ENCODE measurements around the gene LRRC75B. TPM values are rescaled to one million over a fixed set of nuclear protein-coding genes. Genes with fewer than 3 reads are reported as not detected.
"Not testable (repeated sequence)": the region's sequence is repeated elsewhere in the genome, so short reads cannot be mapped to it uniquely, and the experiment has no call there.

Gene LRRC75B, protein sequence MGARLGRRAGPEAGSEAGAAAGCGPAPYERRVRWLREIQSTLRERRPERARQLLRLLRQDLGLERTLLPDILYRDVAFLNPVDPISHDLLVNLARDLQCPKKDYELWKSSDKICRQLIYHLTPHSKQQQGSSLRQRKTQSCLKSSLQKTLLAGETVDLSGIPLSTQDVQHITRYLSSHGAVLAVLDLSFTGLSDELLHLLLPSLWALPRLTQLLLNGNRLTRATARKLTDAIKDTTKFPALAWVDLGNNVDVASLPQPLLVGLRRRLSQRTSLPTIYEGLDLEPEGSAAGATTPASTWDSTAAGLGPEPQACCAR
- 5.6 TPM for total RNA-seq
- long read RNA-seq, partial matches to known transcripts = 0 of 18 reads
- long read RNA-seq, other reads (novel, unspliced or antisense) = 13 of 18 reads

DNA sequence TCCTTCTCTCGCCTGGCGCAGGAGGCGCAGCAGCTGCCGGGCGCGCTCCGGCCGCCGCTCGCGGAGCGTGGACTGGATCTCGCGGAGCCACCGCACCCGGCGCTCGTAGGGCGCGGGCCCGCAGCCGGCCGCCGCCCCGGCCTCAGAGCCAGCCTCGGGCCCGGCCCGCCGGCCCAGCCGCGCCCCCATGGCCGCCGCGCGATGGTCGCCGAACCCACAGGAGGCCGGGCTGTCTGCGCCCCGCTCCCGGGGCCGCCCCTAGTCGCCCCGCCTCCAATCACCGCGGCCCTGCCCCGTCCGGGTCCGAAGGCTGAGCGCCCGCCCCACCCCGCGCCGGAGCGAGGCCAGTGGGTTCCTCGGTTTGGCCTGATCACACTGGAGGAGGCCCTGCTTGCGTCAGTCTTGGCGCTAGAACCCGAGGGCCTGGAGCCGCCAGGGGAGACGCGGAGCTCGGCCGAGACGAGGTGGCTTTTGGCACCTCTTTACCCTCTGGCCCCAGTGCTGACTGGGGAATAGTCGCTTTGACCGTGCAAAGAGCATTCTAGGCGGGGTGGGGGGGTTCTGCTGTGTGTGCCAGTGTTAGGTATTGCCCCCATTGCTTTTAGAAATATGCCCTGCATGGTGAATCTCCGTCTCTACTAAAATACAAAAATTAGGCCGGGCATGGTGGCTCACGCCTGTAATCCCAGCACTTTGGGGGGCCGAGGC is at the start of gene LRRC75B:
TSS of gene LRRC75B (minus strand) at position 223 of the 708 bp plus-strand sequence. CDS start at position 189, 34 bp downstream.
- intact Hi-C loops (cut with micrococcal nuclease) = no loop called here
- peak; percentile 93 for DNase-seq
- Histone ChIP-seq H3K36me3 (peaks cover 8% of the 10 kb centered on the region), H3K9me3 (replicated peaks) (no peaks in the 10 kb centered on the region), H3K4me3 (peak within 1 kb of the TSS; percentile 74), H3K27ac (replicated peaks) (peak within 1 kb of the TSS; percentile 81), H3K4me1 (peaks cover 15% of the 10 kb centered on the region), H3K27me3 (ENCODE audit: low read depth) (no peaks in the 10 kb centered on the region)
- TF ChIP-seq, protein P1, sequence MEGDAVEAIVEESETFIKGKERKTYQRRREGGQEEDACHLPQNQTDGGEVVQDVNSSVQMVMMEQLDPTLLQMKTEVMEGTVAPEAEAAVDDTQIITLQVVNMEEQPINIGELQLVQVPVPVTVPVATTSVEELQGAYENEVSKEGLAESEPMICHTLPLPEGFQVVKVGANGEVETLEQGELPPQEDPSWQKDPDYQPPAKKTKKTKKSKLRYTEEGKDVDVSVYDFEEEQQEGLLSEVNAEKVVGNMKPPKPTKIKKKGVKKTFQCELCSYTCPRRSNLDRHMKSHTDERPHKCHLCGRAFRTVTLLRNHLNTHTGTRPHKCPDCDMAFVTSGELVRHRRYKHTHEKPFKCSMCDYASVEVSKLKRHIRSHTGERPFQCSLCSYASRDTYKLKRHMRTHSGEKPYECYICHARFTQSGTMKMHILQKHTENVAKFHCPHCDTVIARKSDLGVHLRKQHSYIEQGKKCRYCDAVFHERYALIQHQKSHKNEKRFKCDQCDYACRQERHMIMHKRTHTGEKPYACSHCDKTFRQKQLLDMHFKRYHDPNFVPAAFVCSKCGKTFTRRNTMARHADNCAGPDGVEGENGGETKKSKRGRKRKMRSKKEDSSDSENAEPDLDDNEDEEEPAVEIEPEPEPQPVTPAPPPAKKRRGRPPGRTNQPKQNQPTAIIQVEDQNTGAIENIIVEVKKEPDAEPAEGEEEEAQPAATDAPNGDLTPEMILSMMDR (IDR thresholded peaks at IDR 0.05; ENCODE audit: borderline replicate concordance) = no peak

DNA sequence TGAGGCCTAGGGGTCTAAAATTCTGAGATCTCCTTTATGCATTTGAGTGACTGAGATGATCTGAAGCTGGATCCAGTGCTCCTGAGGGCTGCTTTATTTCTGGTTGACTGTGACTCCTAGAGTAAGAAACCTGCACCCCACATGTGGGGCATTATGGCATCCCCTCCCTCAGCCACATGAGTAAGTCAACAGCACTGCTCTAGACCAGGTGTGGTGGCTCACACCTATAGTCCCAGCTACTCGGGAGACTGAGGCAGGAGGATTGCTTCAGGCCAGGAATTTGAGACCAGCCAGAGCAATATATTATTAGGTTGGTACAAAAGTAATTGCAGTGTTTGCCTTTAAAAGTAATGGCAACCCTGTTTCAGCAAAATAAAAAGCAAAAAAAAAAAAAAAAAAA is 49.4 kb upstream of the LRRC75B start:
- intact Hi-C loops (cut with micrococcal nuclease); H3K27me3 ChIP-seq (ENCODE audit: low read depth); H3K27ac ChIP-seq (replicated peaks); DNase-seq; H3K36me3 ChIP-seq; H3K9me3 ChIP-seq (replicated peaks); H3K4me1 ChIP-seq; H3K4me3 ChIP-seq: not testable (repeated sequence)

DNA sequence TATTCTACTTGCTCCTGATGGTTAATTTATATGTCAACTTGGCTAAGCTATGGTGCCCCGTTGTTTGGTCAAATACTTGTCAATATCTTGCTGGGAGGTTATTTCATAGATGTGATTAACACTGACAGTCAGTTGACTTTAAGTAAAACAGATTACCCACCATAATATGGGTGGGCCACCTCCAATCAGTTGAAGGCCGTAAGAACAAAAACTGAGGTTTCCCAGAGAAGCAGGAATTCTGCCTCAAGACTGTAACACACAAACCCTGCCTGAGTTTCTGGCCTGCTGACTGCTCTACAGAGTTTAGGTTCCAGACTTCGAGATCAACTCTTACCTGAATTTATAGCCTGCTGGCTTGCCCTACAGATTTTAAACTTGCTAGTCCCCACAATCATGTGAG is 43.6 kb upstream of the LRRC75B start:
- H3K4me1 ChIP-seq; H3K9me3 ChIP-seq (replicated peaks); H3K27me3 ChIP-seq (ENCODE audit: low read depth); H3K4me3 ChIP-seq; intact Hi-C loops (cut with micrococcal nuclease); H3K27ac ChIP-seq (replicated peaks); H3K36me3 ChIP-seq; DNase-seq: not testable (repeated sequence)

DNA sequence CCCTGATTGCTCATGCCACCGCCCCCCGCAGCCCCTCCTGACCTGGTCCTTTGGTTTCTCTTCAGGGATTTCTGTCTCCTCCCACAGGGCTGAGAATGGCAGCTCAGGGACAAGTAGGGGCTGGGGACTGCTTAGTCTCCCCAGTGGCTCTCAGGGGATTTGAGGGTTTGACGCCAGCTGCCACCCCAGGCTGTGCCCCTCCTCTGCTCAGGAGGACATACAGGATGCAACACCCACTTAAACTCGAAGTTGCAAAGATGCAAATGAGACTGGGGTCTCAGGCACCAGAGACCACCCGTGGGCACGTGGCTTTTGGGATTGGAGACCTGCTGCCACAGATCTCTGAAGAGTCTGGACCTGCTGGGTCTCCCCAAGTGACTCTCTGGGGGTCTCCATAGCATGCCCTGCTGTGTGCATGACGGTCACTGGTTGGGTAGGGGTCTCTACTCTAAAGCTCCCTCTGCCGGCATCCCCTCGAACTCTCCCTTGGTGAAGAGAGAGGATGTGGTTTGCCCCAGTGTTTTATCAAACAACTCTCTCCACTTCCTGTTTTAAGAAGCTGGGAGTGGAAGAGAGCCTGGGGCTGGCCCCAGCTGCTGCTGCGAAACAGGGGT is 42.0 kb upstream of the LRRC75B start:
- intact Hi-C loops (cut with micrococcal nuclease); H3K9me3 ChIP-seq (replicated peaks); DNase-seq; H3K36me3 ChIP-seq; H3K27me3 ChIP-seq (ENCODE audit: low read depth); H3K4me3 ChIP-seq; H3K27ac ChIP-seq (replicated peaks); H3K4me1 ChIP-seq: not testable (repeated sequence)

DNA sequence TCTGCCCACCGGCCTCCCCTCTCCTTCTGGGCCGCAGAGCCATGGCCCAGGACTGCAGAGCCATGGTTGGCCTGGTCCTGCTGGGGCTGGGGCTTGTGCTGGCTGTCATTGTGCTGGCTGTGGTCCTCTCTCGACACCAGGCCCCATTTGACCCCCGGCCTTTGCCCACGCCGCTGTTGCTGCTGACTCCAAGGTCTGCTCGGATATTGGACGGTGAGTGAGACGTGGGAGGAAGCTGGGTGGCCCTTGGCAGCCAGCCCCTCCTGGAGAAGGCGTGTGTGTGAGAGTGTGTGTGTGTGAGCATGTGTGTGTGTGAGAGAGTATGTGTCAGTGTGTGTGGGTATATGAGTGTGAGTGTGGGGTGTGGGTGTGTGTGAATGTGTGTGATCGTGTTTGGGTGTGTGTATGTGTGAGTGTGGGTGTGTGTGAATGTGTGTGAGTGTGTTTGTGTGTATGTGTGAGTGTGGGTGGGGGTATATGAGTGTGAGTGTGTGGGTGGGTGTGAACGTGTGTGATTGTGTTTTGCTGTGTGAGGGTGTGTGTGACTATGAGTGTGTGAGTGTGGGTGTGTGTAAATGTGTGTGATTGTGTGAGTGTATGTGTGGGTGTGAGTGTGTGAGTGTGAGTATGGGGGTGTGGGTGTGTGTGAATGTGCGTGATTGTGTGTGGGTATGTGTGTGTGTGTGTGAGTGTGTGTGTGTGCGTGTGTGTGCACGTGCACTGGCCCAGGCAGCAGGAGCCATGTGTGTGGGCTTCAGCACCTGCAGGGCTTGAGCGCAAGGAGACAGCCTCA is 40.6 kb upstream of the LRRC75B start:
- DNase-seq; intact Hi-C loops (cut with micrococcal nuclease); H3K9me3 ChIP-seq (replicated peaks); H3K27me3 ChIP-seq (ENCODE audit: low read depth); H3K27ac ChIP-seq (replicated peaks); H3K4me3 ChIP-seq; H3K4me1 ChIP-seq; H3K36me3 ChIP-seq: not testable (repeated sequence)

DNA sequence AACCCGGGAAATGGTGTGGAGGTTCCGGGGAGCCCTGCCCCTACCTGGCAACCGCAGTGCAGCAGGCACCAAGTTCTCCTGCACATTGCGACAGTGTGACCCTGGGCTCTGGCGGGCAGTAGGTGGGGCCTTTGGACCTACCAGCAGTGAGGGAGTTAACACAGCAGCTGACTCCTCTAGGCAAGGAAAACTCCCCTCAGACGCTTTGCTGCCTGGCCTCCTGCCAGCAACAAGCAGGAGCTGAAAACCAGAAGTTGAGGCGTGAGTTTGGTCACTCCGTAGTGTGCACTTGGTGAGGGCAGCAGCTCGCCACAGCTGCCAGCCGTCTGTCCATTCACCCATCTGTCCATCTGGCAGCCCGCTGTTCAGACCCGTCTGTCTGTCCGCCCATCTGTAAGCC is 39.8 kb upstream of the LRRC75B start:
- not testable (repeated sequence) for DNase-seq

DNA sequence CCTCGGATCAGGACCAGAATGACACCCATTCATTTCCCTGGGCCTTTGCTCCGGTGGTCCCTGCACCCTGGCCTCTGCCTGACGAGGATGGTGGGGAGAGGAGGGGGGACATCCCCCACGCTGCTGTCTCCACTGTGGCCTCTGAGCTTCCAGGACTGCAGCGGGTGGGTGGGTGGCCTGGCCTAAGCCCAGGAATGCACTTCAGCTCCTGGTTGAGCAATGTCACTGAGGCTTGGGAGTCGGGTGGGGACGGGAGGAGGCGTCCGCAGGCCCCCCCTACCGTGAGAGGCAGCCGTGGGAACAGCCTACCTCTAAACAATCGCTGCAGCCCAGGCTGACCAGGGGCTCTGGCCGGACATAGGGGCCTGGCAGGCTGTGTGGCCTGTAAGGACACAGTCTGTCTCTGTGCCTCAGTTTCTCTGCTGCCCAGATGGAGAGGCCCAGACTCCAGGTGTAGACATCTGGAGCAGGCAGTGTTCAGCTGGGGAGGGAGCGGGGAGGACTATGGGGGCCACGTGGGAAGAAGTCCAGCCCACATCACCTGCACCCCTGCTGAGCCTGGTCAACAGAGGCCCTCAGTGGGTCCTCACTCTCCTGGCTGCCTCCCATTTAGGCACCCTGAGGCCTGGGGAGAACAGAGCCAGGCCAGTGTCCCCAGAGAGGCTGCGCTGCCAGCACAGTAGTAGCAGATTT is 38.7 kb upstream of the LRRC75B start:
- peak; percentile 31 for DNase-seq
- H3K9me3 ChIP-seq (replicated peaks); intact Hi-C loops (cut with micrococcal nuclease); H3K27me3 ChIP-seq (ENCODE audit: low read depth); H3K36me3 ChIP-seq; H3K4me3 ChIP-seq; H3K4me1 ChIP-seq: not testable (repeated sequence)
- H3K27ac ChIP-seq (replicated peaks) = peak overlapping the region; percentile 19

More for the DNA sequence above, 39.8 kb upstream of the LRRC75B start:
- H3K27ac ChIP-seq (replicated peaks); H3K27me3 ChIP-seq (ENCODE audit: low read depth); H3K4me3 ChIP-seq; H3K9me3 ChIP-seq (replicated peaks); H3K36me3 ChIP-seq; intact Hi-C loops (cut with micrococcal nuclease); H3K4me1 ChIP-seq: not testable (repeated sequence)

DNA sequence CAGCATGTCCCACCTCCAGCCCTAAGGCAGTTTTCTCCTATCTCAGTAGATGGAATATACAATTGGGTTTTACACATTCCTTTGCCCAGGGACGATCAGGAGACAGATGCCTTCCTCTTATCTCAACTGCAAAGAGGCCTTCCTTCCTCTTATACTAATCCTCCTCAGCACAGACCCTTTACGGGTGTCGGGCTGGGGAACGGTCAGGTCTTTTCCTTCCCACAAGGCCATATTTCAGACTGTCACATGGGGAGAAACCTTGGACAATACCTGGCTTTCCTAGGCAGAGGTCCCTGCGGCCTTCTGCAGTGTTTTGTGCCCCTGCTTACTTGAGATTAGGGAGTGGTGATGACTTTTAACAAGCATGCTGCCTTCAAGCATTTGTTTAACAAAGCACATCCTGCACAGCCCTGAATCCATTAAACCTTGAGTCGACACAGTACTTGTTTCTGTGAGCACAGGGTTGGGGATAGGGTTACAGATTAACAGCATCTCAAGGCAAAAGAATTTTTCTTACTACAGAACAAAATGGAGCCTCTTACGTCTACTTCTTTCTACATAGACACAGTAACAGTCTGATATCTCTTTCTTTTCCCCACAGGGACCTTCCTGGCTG is 38.0 kb upstream of the LRRC75B start:
- H3K27ac ChIP-seq (replicated peaks) = peak overlapping the region; percentile 19
- DNase-seq; H3K4me3 ChIP-seq; H3K36me3 ChIP-seq; H3K9me3 ChIP-seq (replicated peaks); intact Hi-C loops (cut with micrococcal nuclease); H3K27me3 ChIP-seq (ENCODE audit: low read depth); H3K4me1 ChIP-seq: not testable (repeated sequence)
